Adrenal gland (tissue), 5 donors: Measurements from ENCODE around the gene GTF2A1L.

ENCODE experiments used
- CTCF ChIP-seq, 6 experiments: fragments of 450-650 bp in 4 of 6; fragments of 200-600 bp in 2 of 6; sonication (generic) in 1 of 6; IDR thresholded peaks; 1 replicate in 5 of 6; 2 replicates in 1 of 6; pipeline versions ENCODE4 v1.5.1 to v1.8.0; 2016 to 2021; ENCODE audit warnings: antibody characterized with exemption in 6 of 6, mild to moderate bottlenecking in 2 of 6, moderate library complexity in 1 of 6
- POLR2A ChIP-seq, 2 donors: fragments of 450-650 bp; IDR thresholded peaks; one replicate each; pipeline ENCODE4 v1.6.1; 2017; ENCODE audit warnings: antibody characterized with exemption in 2 of 2, mild to moderate bottlenecking in 2 of 2, moderate library complexity in 1 of 2
- donor health status: DM: no; HTN: no; CAD: no.

GRCh38 chr2:48694149-48694548, 76.5 kb downstream of the GTF2A1L start:
- TF ChIP-seq CTCF (IDR thresholded peaks at IDR 0.05) (no peak), POLR2A (IDR thresholded peaks at IDR 0.05) (no peak)
